ENCODE results near the gene LDLRAD3.
"Not testable (repeated sequence)": the region's sequence is repeated elsewhere in the genome, so short reads cannot be mapped to it uniquely, and the experiment has no call there.

The LDLRAD3 gene

DNA sequence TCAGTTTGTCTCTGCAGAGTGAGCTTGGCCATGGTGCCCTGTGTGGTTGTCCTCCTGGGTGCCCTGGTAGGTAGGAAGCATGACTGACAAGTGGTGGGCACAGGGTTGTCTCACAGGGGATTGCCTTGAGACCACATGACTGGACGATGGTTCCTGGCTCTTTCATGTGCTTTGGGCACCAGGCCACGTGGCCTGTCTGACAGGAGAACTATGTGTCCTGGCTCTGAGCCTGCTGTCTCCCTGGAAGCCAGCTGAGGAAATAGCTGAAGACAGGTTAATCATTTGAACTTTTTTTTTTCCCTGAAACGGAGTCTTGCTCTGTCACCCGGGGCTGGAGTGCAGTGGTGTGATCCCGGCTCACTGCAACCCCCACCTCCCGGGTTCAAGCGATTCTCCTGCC is 93.2 kb downstream of the LDLRAD3 start:
- Histone ChIP-seq H3K23ac (ENCODE audit: low read length) (no peak overlapping the region), H2BK5ac (ENCODE audit: low read length) (no peak overlapping the region), H4K5ac (ENCODE audit: low read length) (no peak overlapping the region), H3K56ac (ENCODE audit: low read length) (no peak overlapping the region), H3K79me1 (ENCODE audit: low read length) (peaks cover 13% of the 10 kb centered on the region), H3K4me3 (ENCODE audit: low read length) (no peak overlapping the region), H3K4me1 (ENCODE audit: control insufficient read depth, low read depth, low read length) (no peaks in the 10 kb centered on the region), H3K79me2 (ENCODE audit: control insufficient read depth, insufficient read depth, low read length) (peaks cover 4% of the 10 kb centered on the region), H3K27ac (ENCODE audit: low read depth, low read length) (no peak overlapping the region), H3K27me3 (ENCODE audit: insufficient read depth, low read length, poor library complexity) (no peaks in the 10 kb centered on the region), H3K4me2 (ENCODE audit: low read length) (no peak overlapping the region), H3K9ac (ENCODE audit: low read length) (no peak overlapping the region), H2BK15ac (replicated peaks; ENCODE audit: low read depth) (no peak overlapping the region), H3K4ac (ENCODE audit: low read depth, low read length) (no peak overlapping the region), H2BK120ac (ENCODE audit: low read depth, low read length) (no peak overlapping the region), H2AK5ac (ENCODE audit: low read length) (no peak overlapping the region), H3K36me3 (ENCODE audit: control insufficient read depth, insufficient read depth, low read length) (no peaks in the 10 kb centered on the region), H3K18ac (ENCODE audit: low read length) (no peak overlapping the region), H4K8ac (ENCODE audit: low read depth, low read length) (no peak overlapping the region)
- no peak for DNase-seq
- WGBS (ENCODE audit: extremely low coverage, insufficient coverage, low lambda C conversion rate) = no CpG with 5 or more reads among the region's 7 CpGs

DNA sequence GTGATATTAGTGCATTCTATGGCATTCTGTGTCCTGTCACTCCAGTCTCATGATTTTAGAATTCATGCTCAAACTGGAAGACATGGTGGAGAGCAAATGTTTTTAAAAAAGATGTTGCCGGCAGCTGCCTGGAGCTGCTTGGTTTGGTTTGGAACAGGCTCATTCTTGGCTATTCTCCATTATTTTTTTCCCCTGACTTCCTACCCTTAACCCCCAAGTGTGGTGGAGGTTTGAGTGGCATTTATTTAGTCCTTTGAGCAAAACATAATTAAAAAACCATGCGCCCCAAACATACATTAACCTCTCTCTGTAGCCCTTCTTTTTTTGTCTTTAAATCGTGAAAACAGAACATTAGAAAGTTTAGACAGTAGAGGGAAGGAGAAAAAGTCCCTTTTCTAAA is 94.7 kb downstream of the LDLRAD3 start:
- no peak overlapping the region for H3K56ac ChIP-seq (ENCODE audit: low read length)
- no peaks in the 10 kb centered on the region for H3K4me1 ChIP-seq (ENCODE audit: control insufficient read depth, low read depth, low read length)
- no peaks in the 10 kb centered on the region for H3K27me3 ChIP-seq (ENCODE audit: insufficient read depth, low read length, poor library complexity)
- no peak overlapping the region for H2BK120ac ChIP-seq (ENCODE audit: low read depth, low read length)
- H3K18ac ChIP-seq (ENCODE audit: low read length) = no peak overlapping the region
- WGBS (ENCODE audit: extremely low coverage, insufficient coverage, low lambda C conversion rate) = no CpG with 5 or more reads among the region's 3 CpGs
- H2AK5ac ChIP-seq (ENCODE audit: low read length) = no peak overlapping the region
- no peak overlapping the region for H3K9ac ChIP-seq (ENCODE audit: low read length)
- H4K8ac ChIP-seq (ENCODE audit: low read depth, low read length) = no peak overlapping the region
- no peak for DNase-seq
- peaks cover 13% of the 10 kb centered on the region for H3K79me1 ChIP-seq (ENCODE audit: low read length)
- no peak overlapping the region for H3K4me3 ChIP-seq (ENCODE audit: low read length)
- no peak overlapping the region for H4K5ac ChIP-seq (ENCODE audit: low read length)
- no peak overlapping the region for H3K23ac ChIP-seq (ENCODE audit: low read length)
- H3K27ac ChIP-seq (ENCODE audit: low read depth, low read length) = no peak overlapping the region
- no peak overlapping the region for H3K4ac ChIP-seq (ENCODE audit: low read depth, low read length)
- no peak overlapping the region for H3K4me2 ChIP-seq (ENCODE audit: low read length)
- H2BK5ac ChIP-seq (ENCODE audit: low read length) = no peak overlapping the region
- no peak overlapping the region for H2BK15ac ChIP-seq (replicated peaks; ENCODE audit: low read depth)
- no peaks in the 10 kb centered on the region for H3K36me3 ChIP-seq (ENCODE audit: control insufficient read depth, insufficient read depth, low read length)
- H3K79me2 ChIP-seq (ENCODE audit: control insufficient read depth, insufficient read depth, low read length) = peaks cover 4% of the 10 kb centered on the region

DNA sequence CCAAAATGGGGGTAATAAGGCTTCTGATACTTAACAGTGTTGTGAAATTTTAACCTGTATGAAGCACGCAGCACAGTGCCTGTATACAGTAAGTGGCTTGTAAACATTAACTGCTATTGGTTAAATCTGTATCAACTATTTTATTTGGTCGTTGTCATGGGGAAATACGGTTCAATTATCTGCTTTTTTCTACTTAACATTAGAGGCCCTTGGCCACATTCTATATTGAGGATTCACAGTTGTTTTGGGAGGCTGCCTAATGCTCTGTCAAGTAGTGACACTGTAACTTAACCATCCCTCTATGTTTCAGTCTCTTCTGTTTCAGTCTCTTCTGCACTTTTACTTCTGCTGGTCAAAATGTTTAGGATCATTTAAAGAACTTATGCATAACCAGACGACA is 95.6 kb downstream of the LDLRAD3 start:
- Histone ChIP-seq H3K23ac (ENCODE audit: low read length) (no peak overlapping the region), H2BK15ac (replicated peaks; ENCODE audit: low read depth) (no peak overlapping the region), H3K4ac (ENCODE audit: low read depth, low read length) (no peak overlapping the region), H3K4me2 (ENCODE audit: low read length) (no peak overlapping the region), H3K56ac (ENCODE audit: low read length) (no peak overlapping the region), H3K4me1 (ENCODE audit: control insufficient read depth, low read depth, low read length) (no peaks in the 10 kb centered on the region), H4K8ac (ENCODE audit: low read depth, low read length) (no peak overlapping the region), H3K9ac (ENCODE audit: low read length) (no peak overlapping the region), H3K27ac (ENCODE audit: low read depth, low read length) (no peak overlapping the region), H3K79me1 (ENCODE audit: low read length) (peaks cover 11% of the 10 kb centered on the region), H2AK5ac (ENCODE audit: low read length) (no peak overlapping the region), H3K4me3 (ENCODE audit: low read length) (no peak overlapping the region), H2BK5ac (ENCODE audit: low read length) (no peak overlapping the region), H2BK120ac (ENCODE audit: low read depth, low read length) (no peak overlapping the region), H3K79me2 (ENCODE audit: control insufficient read depth, insufficient read depth, low read length) (peaks cover 4% of the 10 kb centered on the region), H3K27me3 (ENCODE audit: insufficient read depth, low read length, poor library complexity) (no peaks in the 10 kb centered on the region), H3K18ac (ENCODE audit: low read length) (no peak overlapping the region), H3K36me3 (ENCODE audit: control insufficient read depth, insufficient read depth, low read length) (no peaks in the 10 kb centered on the region), H4K5ac (ENCODE audit: low read length) (no peak overlapping the region)
- no peak for DNase-seq
- WGBS (ENCODE audit: extremely low coverage, insufficient coverage, low lambda C conversion rate) = no CpG with 5 or more reads among the region's 4 CpGs

DNA sequence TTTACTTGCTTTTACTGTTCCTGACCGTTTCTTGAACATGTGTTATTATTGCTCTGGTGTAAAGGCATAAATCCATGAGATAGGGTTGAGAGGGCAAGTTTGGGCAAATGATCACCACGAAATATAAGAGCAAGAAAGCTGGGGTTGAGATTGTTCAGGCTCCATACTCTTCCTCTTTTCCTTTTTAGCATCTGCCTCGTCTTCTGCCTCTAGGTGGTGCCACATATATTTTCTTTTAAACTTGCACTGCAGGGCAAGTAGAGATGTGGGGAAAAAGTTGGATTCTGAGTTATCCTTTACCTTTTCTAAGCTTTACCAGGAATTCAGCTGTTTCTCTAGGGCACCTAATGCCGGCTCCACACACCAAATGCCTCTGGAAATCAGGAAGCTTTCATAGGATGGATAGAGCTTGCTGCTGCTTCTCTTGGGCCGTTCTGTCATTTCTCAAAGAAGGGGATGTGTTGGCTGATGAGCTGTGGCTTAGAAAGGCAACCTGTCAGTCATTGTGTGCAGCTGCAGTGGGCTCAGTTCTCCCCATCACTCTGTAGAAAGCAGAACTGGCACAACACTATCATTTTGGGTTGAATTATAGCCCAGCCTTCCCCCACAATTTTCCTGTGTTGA is 98.2 kb downstream of the LDLRAD3 start:
- Histone ChIP-seq H2BK15ac (replicated peaks; ENCODE audit: low read depth) (no peak overlapping the region), H3K27me3 (ENCODE audit: insufficient read depth, low read length, poor library complexity) (no peaks in the 10 kb centered on the region), H3K23ac (ENCODE audit: low read length) (no peak overlapping the region), H3K79me1 (ENCODE audit: low read length) (peaks cover 4% of the 10 kb centered on the region), H3K27ac (ENCODE audit: low read depth, low read length) (no peak overlapping the region), H2AK5ac (ENCODE audit: low read length) (no peak overlapping the region), H2BK120ac (ENCODE audit: low read depth, low read length) (no peak overlapping the region), H2BK5ac (ENCODE audit: low read length) (no peak overlapping the region), H4K5ac (ENCODE audit: low read length) (no peak overlapping the region), H3K18ac (ENCODE audit: low read length) (no peak overlapping the region), H4K8ac (ENCODE audit: low read depth, low read length) (no peak overlapping the region), H3K79me2 (ENCODE audit: control insufficient read depth, insufficient read depth, low read length) (no peaks in the 10 kb centered on the region), H3K36me3 (ENCODE audit: control insufficient read depth, insufficient read depth, low read length) (no peaks in the 10 kb centered on the region), H3K4me1 (ENCODE audit: control insufficient read depth, low read depth, low read length) (no peaks in the 10 kb centered on the region), H3K4me2 (ENCODE audit: low read length) (no peak overlapping the region), H3K4me3 (ENCODE audit: low read length) (no peak overlapping the region), H3K9ac (ENCODE audit: low read length) (no peak overlapping the region), H3K56ac (ENCODE audit: low read length) (no peak overlapping the region), H3K4ac (ENCODE audit: low read depth, low read length) (no peak overlapping the region)
- no peak for DNase-seq
- no CpG with 5 or more reads among the region's 5 CpGs for WGBS (ENCODE audit: extremely low coverage, insufficient coverage, low lambda C conversion rate)

DNA sequence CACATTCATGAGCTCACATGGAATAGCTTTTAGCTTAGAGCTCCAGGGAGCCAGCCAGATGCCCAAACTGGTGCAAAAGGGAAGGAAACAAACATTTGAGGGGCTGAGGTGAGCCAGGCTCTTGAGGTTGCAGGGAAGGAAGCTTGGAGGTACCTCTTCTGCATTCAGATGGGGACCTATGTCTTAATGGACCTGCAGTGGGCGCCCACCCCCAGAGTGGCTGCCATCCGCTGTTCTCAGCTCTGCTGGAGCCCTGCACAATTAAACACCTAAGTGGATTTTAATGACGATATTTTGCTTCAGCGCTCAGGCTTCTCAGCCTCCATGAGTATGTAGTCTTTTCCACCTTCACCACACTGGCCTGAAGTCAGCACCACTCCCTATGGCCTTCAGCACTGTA is 100.8 kb downstream of the LDLRAD3 start:
- no peak overlapping the region for H3K23ac ChIP-seq (ENCODE audit: low read length)
- no peak overlapping the region for H3K4me3 ChIP-seq (ENCODE audit: low read length)
- H2AK5ac ChIP-seq (ENCODE audit: low read length) = no peak overlapping the region
- no peaks in the 10 kb centered on the region for H3K36me3 ChIP-seq (ENCODE audit: control insufficient read depth, insufficient read depth, low read length)
- no peaks in the 10 kb centered on the region for H3K27me3 ChIP-seq (ENCODE audit: insufficient read depth, low read length, poor library complexity)
- H3K56ac ChIP-seq (ENCODE audit: low read length) = no peak overlapping the region
- no peak overlapping the region for H2BK5ac ChIP-seq (ENCODE audit: low read length)
- DNase-seq = no peak
- no peak overlapping the region for H3K4me2 ChIP-seq (ENCODE audit: low read length)
- H3K4ac ChIP-seq (ENCODE audit: low read depth, low read length) = no peak overlapping the region
- no peak overlapping the region for H2BK15ac ChIP-seq (replicated peaks; ENCODE audit: low read depth)
- H3K9ac ChIP-seq (ENCODE audit: low read length) = no peak overlapping the region
- no peaks in the 10 kb centered on the region for H3K79me2 ChIP-seq (ENCODE audit: control insufficient read depth, insufficient read depth, low read length)
- peaks cover 6% of the 10 kb centered on the region for H3K79me1 ChIP-seq (ENCODE audit: low read length)
- WGBS (ENCODE audit: extremely low coverage, insufficient coverage, low lambda C conversion rate) = no CpG with 5 or more reads among the region's 4 CpGs
- no peak overlapping the region for H4K8ac ChIP-seq (ENCODE audit: low read depth, low read length)
- H3K18ac ChIP-seq (ENCODE audit: low read length) = no peak overlapping the region
- no peak overlapping the region for H4K5ac ChIP-seq (ENCODE audit: low read length)
- H2BK120ac ChIP-seq (ENCODE audit: low read depth, low read length) = no peak overlapping the region
- no peak overlapping the region for H3K27ac ChIP-seq (ENCODE audit: low read depth, low read length)
- H3K4me1 ChIP-seq (ENCODE audit: control insufficient read depth, low read depth, low read length) = peaks cover 7% of the 10 kb centered on the region

DNA sequence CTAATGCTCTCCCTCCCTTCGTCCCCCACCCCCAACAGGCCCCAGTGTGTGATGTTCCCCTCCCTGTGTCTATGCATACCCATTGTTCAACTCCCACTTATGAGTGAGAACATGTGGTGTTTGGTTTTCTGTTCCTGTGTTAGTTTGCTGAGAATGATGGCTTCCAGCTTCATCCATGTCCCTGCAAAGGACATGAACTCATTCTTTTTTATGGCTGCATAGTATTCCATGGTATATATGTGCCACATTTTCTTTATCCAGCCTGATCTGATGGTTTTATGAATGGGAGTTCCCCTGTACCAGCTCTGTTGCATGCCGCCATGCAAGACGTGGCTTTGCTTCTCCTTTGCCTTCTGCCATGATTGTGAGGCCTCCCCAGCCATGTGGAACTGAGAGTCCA is 102.1 kb downstream of the LDLRAD3 start:
- peaks cover 11% of the 10 kb centered on the region for H3K4me1 ChIP-seq (ENCODE audit: control insufficient read depth, low read depth, low read length)
- H3K23ac ChIP-seq (ENCODE audit: low read length); H3K4me2 ChIP-seq (ENCODE audit: low read length); H3K4me3 ChIP-seq (ENCODE audit: low read length); H2BK5ac ChIP-seq (ENCODE audit: low read length); H3K79me1 ChIP-seq (ENCODE audit: low read length); H3K27ac ChIP-seq (ENCODE audit: low read depth, low read length); H3K56ac ChIP-seq (ENCODE audit: low read length); H2BK15ac ChIP-seq (replicated peaks; ENCODE audit: low read depth); H4K5ac ChIP-seq (ENCODE audit: low read length); H4K8ac ChIP-seq (ENCODE audit: low read depth, low read length); DNase-seq; H3K9ac ChIP-seq (ENCODE audit: low read length); H3K36me3 ChIP-seq (ENCODE audit: control insufficient read depth, insufficient read depth, low read length); H2BK120ac ChIP-seq (ENCODE audit: low read depth, low read length); H3K18ac ChIP-seq (ENCODE audit: low read length); H3K79me2 ChIP-seq (ENCODE audit: control insufficient read depth, insufficient read depth, low read length); H2AK5ac ChIP-seq (ENCODE audit: low read length); H3K4ac ChIP-seq (ENCODE audit: low read depth, low read length); H3K27me3 ChIP-seq (ENCODE audit: insufficient read depth, low read length, poor library complexity): not testable (repeated sequence)
- no CpG with 5 or more reads among the region's 3 CpGs for WGBS (ENCODE audit: extremely low coverage, insufficient coverage, low lambda C conversion rate)
